ENCODE results near the gene DDX56. TPM values are rescaled to one million over a fixed set of nuclear protein-coding genes. Genes with fewer than 3 reads are reported as not detected.

DDX56 gene
- total RNA-seq, 6 experiments from 2014 or later: 31.8 to 42.2 (median 36.5) TPM

- Histone ChIP-seq H3K27ac (peak overlapping the region in 2 of 3 donors; percentile 8 to 47), H3K9me3 (no peaks in the 10 kb centered on the region), H3K4me3 (no peak overlapping the region), H3K27me3 (no peaks in the 10 kb centered on the region), H3K36me3 (no peaks in the 10 kb centered on the region), H3K4me1 (peaks cover 0 to 5% (median 2%) of the 10 kb centered on the region in 4 donors)
- ATAC-seq (peak; percentile 85 to 90 (median 87)), DNase-seq (peak in 1 of 3 donors; percentile 41)
- TF ChIP-seq, protein P1, sequence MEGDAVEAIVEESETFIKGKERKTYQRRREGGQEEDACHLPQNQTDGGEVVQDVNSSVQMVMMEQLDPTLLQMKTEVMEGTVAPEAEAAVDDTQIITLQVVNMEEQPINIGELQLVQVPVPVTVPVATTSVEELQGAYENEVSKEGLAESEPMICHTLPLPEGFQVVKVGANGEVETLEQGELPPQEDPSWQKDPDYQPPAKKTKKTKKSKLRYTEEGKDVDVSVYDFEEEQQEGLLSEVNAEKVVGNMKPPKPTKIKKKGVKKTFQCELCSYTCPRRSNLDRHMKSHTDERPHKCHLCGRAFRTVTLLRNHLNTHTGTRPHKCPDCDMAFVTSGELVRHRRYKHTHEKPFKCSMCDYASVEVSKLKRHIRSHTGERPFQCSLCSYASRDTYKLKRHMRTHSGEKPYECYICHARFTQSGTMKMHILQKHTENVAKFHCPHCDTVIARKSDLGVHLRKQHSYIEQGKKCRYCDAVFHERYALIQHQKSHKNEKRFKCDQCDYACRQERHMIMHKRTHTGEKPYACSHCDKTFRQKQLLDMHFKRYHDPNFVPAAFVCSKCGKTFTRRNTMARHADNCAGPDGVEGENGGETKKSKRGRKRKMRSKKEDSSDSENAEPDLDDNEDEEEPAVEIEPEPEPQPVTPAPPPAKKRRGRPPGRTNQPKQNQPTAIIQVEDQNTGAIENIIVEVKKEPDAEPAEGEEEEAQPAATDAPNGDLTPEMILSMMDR (IDR thresholded peaks at IDR 0.05): no peak
- TF ChIP-seq POLR2A (IDR thresholded peaks at IDR 0.05): no peak
- 13% methylated on average over 6 of the region's 6 CpGs for WGBS (ENCODE audit: insufficient coverage, low coverage, low lambda C conversion rate, missing lambda C conversion rate)
- intact Hi-C loops (cut with DNase I): no loop called here
Observed at GRCh38 chr7:44547536-44548231, 26.0 kb downstream of the DDX56 start.

DNA sequence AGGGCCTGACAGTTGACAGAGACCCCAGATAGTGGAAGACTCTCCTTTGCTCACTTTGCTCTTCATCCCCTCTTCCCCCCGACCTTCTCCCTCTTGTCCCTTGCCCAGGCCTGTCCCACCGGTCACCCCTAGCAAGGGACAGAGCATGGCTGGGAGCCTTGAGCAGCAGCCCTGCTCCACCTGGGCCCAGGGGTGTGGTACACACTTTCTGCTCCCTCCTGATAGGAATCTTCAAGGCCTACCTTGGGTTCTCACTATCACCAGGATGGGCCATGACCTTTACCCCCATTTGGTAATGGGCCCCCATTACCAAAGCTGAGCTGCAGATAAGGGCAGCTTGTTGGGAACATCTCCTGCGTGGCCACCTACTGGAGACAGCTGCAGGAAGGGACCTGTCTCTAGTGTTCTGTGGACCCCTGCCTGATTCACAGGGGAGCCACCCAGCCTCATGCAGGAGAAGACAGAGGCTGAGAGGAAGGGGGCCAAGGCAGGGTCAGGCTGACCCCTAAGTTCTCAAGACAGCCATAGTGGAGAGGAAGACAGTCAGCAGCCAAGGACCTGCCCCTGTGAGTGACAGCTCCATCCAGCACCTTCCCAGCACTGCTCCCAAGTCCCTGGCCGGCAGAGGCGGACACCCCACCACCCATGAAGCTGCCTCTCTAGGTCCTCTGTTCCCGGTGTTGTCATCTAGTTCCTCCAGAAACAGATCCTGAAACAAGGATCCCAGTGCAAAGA, 31.7 kb downstream of the DDX56 start:
- peak overlapping the region; percentile 90 to 99 (median 92) for H3K27ac ChIP-seq
- peaks cover 0 to 42% (median 12%) of the 10 kb centered on the region in 4 donors for H3K4me1 ChIP-seq
- DNase-seq (no peak), ATAC-seq (no peak)
- 30% methylated on average over 2 of the region's 6 CpGs for WGBS (ENCODE audit: insufficient coverage, low coverage, low lambda C conversion rate, missing lambda C conversion rate)
- H3K9me3 ChIP-seq: no peaks in the 10 kb centered on the region
- no peak for TF ChIP-seq POLR2A (IDR thresholded peaks at IDR 0.05)
- TF ChIP-seq, protein P1 (IDR thresholded peaks at IDR 0.05): no peak
- H3K27me3 ChIP-seq: no peaks in the 10 kb centered on the region
- H3K4me3 ChIP-seq: no peak overlapping the region
- H3K36me3 ChIP-seq: no peaks in the 10 kb centered on the region
- intact Hi-C loops (cut with DNase I): no loop called here

- ATAC-seq (peak; percentile 77 to 91 (median 84)), DNase-seq (peak; percentile 88 to 92 (median 92))
- Histone ChIP-seq H3K27me3 (no peaks in the 10 kb centered on the region), H3K4me1 (peaks cover 0 to 43% (median 12%) of the 10 kb centered on the region in 4 donors), H3K4me3 (peak within 1 kb of the TSS; percentile 54 to 73 (median 58)), H3K9me3 (no peaks in the 10 kb centered on the region), H3K36me3 (no peaks in the 10 kb centered on the region), H3K27ac (peak within 1 kb of the TSS; percentile 90 to 99 (median 96))
- WGBS (ENCODE audit: insufficient coverage, low coverage, low lambda C conversion rate, missing lambda C conversion rate): 31% methylated on average over 5 of the region's 20 CpGs
- intact Hi-C loops (cut with DNase I): no loop called here
- peak; percentile 86 for TF ChIP-seq POLR2A (IDR thresholded peaks at IDR 0.05)
- TF ChIP-seq, protein P1 (IDR thresholded peaks at IDR 0.05): no peak
Observed at GRCh38 chr7:44541028-44541869, 32.5 kb downstream of the DDX56 start, which contains the start of gene NPC1L1. TSS of gene NPC1L1 (minus strand) at chr7:44541330. CDS start at chr7:44541259, 71 bp downstream.

- ATAC-seq (no peak), DNase-seq (no peak)
- WGBS (ENCODE audit: insufficient coverage, low coverage, low lambda C conversion rate, missing lambda C conversion rate): no CpG with 5 or more reads among the region's 5 CpGs
- intact Hi-C loops (cut with DNase I): no loop called here
- TF ChIP-seq, protein P1 (IDR thresholded peaks at IDR 0.05): no peak
- no peak for TF ChIP-seq POLR2A (IDR thresholded peaks at IDR 0.05)
- H3K27ac ChIP-seq: peak overlapping the region; percentile 90 to 99 (median 96)
- H3K36me3 ChIP-seq: peaks cover 0 to 5% (median 0%) of the 10 kb centered on the region in 4 donors
- H3K4me3 ChIP-seq: peak overlapping the region; percentile 54 to 73 (median 58)
- H3K9me3 ChIP-seq: no peaks in the 10 kb centered on the region
- peaks cover 0 to 43% (median 12%) of the 10 kb centered on the region in 4 donors for H3K4me1 ChIP-seq
- H3K27me3 ChIP-seq: no peaks in the 10 kb centered on the region
Observed at GRCh38 chr7:44540592-44541027, 33.1 kb downstream of the DDX56 start.
